Stimulated activated CD8-positive, alpha-beta memory T cell treated with anti-CD3 and anti-CD28 coated beads, Interleukin-12 subunit alpha, Interleukin-12 subunit beta, amount 100 ng/mL, for 1 hour (primary cell): Measurements from ENCODE around the gene ACTC1.
"Not testable (repeated sequence)": the region's sequence is repeated elsewhere in the genome, so short reads cannot be mapped to it uniquely, and the experiment has no call there.

Experiments used
- DNase-seq: peaks from one replicate; pipeline ENCODE4 v3.0.0-alpha.2; 2020; ENCODE audit warnings: low read depth

Gene ACTC1

DNA sequence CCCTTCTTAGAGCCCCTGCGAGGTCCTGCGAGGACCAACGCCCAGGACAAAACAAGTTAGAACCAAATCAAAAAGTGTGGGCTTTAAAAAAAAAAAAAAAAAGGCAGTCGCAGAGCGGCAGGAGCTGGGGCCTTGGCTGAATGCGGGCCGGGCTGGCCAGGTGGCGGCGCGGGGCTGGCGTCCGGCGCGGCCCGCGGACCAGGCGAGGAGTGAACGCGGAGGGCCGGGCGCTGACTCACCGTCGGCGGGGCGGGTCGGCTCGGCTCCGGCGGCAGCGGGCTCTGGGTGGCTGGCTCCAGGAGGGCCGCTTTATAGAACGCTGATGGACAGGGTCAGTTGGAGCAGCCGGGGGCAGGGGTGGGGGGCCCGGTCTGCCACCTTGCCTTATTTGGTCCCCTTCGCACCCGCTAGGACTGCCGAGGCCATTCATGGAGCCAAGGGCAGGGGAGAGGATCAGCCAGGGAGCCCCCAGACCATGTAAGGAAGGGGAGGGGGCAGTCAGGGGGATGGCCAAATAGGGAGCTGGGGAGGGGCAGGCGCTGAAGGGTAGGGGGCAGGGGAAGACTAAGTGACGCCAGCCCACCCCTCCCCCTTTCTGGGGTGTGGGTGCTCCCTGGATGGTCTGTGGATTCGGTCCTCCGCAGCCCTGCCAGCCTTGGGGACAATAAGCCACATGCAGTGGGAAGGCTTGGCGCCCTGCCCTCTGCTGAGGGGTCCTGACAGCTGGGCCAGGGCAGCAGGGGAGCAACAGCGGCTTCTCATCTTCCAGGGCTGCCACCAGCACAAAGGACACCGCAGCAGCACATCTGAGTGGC lies at the start of gene ACTC1:
TSS of gene ACTC1 (minus strand) at position 283 of the 815 bp plus-strand sequence. CDS start 741 bp downstream, outside the sequence.
- no peak for DNase-seq

- no peak for DNase-seq
Measured at GRCh38 chr15:34841262-34841725, 45.9 kb upstream of the ACTC1 start.

GRCh38 chr15:34838282-34838681 lies 42.9 kb upstream of the ACTC1 start:
- DNase-seq, result no peak

- no peak for DNase-seq
Measured at GRCh38 chr15:34837246-34838016, 42.1 kb upstream of the ACTC1 start.

DNA sequence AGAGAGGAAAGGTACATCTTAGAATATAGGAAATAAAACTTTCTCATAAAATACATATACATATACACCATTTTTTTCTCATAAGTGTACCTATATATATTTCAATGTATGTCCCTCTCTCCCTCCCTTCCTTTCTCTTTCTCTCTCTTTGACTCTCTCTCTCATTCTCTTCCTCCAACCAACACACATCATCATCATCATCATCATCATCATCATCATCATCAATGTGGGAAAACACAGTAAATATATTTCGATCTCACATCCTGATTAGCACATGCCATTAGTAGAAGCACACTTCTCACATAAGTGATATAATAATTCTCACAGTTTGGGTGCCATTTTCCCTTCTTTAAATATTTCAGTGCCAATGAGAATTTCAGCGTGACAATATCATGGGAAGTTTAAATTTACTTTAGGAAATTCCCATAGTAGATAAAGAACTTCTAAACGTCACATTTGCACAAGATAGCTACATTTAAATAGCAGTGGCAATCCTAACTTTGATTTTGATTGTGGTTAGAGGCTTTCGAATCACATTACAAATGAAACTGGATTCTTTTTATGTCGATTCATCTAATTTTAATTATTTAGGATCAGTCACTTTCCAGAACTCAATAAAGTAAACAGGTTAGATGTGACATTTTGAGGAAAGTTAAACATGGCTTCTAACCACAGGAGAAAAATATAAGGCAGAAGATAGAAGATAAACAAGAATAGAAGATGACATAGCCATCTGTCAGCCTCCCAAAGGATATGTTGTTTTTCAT lies 33.0 kb upstream of the ACTC1 start:
- DNase-seq, result no peak

DNA sequence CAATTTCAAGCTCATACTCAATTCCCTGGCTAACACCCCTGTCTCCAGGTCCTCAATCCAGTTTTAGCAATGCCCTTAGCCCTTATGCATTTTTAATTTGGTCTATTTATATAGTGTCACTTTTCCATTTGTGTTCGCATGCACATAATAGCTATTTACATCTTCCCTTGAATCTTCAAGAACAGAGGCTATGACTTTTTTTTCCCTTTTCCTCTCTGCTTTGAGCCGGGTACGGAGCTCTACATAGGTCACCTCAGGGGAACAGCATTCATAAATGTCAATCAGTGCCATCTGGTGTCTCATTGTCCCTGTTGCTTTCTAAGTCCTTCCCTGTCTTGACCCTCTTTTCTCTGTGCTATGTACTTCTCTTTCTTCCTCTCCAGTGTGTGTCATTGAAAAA lies 26.5 kb upstream of the ACTC1 start:
- DNase-seq, result no peak

- no peak for DNase-seq
Measured at GRCh38 chr15:34820110-34820509, 24.8 kb upstream of the ACTC1 start.

DNA sequence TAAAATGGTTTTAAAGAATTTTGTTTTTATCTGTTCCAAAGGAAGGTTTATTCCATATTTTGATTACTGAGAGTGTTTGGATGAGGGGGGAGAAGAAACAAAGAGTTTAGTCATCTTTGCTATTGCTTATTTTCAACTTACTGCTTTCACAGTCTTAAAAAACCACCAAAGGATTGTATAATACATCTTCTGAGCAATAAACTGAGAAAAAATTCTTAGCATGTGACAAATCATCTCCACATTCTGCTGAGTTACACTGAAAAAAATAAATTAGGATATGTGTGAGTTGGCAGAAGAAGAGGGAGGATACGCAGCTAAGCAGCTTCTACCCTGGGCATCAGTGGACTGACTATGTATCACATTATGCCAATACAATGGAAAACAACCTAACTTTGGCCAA lies 23.2 kb upstream of the ACTC1 start:
- no peak for DNase-seq

- DNase-seq, result no peak
Measured at GRCh38 chr15:34815836-34816235, 20.5 kb upstream of the ACTC1 start.

DNA sequence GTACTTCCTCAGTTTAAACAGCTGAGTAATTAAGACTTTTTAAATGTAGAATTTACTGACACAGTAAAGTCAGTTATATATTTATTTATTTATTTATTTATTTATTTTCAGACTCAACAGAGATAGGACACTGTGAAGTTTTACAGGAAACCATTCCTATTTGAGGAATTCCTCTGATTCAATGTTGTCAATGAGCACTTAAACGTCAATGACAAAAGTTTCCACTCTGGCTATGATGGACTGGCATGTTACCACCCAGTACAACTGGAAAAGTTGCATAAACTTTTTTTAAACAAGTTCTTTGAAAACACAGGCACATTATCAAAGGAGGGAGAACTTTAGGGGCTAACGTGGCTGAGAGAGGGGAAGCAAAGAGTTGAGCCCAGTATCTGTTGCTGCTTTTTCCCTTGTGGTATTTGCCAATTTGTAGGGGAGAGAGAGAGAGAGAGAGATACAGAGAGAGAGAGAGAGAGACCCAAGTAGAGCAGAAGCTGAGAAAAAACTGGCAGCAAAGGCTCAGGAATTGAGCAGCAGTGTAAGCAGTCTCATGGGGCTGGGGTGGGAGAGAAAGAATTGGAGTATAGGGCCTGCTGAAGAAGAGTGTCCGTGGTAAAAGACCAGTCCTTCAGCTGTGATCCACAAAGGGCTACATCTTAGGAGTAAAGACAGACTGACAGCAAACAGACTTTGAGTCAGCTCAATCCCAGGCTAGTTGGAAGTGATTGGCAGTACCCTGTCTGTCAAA lies 18.3 kb upstream of the ACTC1 start:
- DNase-seq, result no peak

- not testable (repeated sequence) for DNase-seq
Measured at GRCh38 chr15:34812868-34813365, 17.6 kb upstream of the ACTC1 start.

GRCh38 chr15:34812369-34812768 lies 17.0 kb upstream of the ACTC1 start:
- DNase-seq, result no peak

- DNase-seq, result no peak
Measured at GRCh38 chr15:34810443-34811129, 15.2 kb upstream of the ACTC1 start.

DNA sequence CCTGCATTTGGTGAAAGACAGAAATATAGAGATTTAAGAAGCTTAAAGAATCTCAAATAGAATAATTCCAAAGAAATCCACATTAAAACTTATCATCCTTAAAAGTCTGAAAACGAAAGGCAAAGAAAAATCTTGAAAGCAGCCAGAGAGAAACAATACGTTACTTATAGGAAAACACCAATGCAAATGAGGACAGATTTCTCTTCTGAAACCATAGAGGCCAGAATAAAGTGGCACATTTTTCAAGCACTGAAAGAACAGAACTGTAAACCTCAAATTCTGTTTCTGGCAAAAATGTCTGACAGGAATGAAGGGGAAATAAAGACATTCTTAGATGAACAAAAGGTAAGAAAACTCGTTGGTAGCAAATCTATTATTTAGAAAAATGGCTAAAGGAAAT lies 13.8 kb upstream of the ACTC1 start:
- DNase-seq, result no peak

GRCh38 chr15:34808016-34808415 lies 12.7 kb upstream of the ACTC1 start:
- DNase-seq, result no peak

GRCh38 chr15:34807241-34807640 lies 11.9 kb upstream of the ACTC1 start:
- DNase-seq, result not testable (repeated sequence)

DNA sequence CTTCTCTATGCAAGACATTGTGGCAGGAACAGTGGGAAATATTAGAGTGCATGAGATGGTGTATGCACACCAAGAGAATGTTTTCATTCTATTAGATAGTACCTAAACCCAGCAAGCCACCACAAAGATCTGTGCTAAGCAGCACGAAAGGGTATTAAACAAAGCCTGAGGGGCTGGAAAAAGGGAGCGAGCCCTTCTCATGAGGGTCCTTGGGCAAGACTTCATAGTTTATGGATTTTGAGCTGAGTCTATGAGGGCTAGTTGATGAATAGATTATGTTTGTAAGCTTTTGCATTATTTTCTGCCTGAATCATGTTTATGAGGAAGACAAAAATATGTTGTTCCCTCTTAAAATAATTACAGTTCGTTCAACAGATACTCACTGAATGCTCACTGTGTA lies 9.4 kb upstream of the ACTC1 start:
- no peak for DNase-seq

DNA sequence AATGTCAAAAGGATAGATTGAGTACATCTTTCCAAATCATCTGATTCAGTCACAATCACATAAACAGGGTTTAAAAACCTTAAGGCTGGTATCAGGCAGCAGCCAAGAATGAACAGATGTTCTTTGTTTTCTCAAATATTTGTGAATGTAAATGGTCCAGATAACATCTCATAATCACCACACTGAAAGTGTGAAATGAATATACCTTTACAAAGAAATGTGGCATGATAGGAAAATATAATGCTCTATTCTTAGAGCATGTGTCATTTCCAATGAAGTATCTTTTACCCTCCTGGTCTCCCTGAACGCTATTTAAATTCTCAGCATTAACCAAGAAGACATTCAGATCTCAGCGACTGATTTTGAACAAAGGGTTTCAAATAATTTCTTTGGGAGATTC lies 8.8 kb upstream of the ACTC1 start:
- DNase-seq, result no peak

GRCh38 chr15:34802803-34803750 lies 7.7 kb upstream of the ACTC1 start:
- DNase-seq, result no peak

- no peak for DNase-seq
Measured at GRCh38 chr15:34802371-34802770, 7.0 kb upstream of the ACTC1 start.
